Measurements from ENCODE around the gene ATOH7.
"Not testable (repeated sequence)": the region's sequence is repeated elsewhere in the genome, so short reads cannot be mapped to it uniquely, and the experiment has no call there.

ATOH7 gene

GRCh38 chr10:68231817-68232251, at the start of gene ATOH7:
Gene ATOH7, minus strand, starts transcription at chr10:68232113. Its CDS starts 436 bp downstream, at chr10:68231677.
- DNase-seq = no peak

DNA sequence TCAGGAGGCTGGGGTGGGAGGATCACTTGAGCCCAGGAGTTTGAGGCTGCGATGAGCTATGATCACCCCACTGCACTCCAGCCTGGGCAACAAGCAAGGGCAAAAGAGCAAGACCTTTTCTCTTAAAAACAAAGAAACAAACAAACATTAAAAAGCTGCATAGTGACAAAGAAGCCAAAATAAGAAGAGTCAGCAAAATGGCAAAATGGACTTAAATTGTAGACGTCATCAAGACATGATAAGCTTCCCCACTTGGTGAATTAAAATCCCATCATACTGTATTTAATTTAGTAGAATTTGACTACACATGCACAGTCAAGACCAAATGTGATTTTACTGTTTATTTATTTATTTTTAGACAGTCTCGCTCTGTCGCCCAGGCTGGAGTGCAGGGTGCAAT, 48.8 kb upstream of the ATOH7 start:
- no peak for DNase-seq

GRCh38 chr10:68278906-68279753, 47.2 kb upstream of the ATOH7 start:
- not testable (repeated sequence) for DNase-seq

- DNase-seq = not testable (repeated sequence)
Observed at GRCh38 chr10:68277814-68278213, 45.9 kb upstream of the ATOH7 start.

DNA sequence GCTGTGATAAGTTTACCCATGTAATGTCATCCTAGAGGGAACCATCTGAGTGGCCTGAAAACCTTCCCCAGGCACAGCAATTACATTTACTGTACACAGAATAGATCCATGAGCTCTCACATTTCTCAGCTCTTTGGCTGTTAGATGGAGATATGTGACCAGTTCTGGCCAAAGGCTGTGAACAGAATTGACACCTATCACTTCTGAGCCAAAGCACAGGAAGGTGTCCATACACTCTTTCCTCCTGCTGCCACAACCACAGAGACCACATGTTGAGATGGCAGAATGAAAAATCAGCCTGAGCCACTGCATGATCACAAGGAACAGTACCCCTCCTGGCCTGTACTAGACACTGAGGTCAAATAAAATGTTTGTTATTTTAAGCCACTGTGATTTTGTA, 44.3 kb upstream of the ATOH7 start:
- no peak for DNase-seq

DNA sequence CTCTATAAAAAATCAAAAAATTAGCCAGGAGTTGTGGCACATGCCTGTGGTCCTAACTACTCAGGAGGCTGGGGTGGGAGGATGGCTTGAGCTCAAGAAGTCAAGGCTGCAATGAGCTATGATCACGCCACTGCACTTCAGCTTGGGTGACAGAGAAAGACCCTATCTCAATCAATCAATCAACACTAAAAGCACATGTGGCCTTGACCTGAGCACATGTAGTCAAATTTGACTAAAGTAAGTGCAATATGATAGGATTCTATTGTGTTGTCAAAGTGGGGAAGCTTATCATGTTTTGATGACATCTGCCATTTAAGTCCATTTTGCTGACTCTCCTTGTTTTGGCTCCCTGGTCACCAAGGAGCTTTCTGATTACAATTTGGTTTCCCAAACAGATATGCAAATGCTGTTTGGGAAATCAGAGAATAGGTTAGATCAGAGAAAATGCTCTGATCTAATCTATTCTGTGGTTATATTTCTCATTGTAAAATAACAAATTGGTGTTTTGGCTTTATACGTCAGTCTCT, 43.8 kb upstream of the ATOH7 start:
- DNase-seq = no peak

DNA sequence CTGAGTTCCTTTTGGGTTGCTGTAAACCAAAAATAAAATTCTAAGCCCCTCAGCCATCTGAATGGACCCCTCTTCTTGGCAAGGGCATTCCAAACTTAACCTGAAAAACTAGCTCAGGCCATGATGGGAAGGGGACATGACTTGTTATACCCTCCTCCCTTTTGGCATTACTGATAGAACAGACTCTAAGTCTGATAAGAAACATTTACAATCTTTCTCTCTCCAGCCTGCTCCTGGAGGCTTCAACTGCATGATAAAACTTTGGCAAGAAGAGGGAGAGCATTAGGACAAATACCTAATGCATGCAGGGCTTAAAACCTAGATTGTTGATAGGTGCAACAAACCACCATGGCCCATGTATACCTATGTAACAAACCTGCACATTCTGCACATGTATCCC, 40.9 kb upstream of the ATOH7 start:
- DNase-seq = no peak

GRCh38 chr10:68271196-68271882, 39.4 kb upstream of the ATOH7 start:
- no peak for DNase-seq

GRCh38 chr10:68269562-68270290, 37.8 kb upstream of the ATOH7 start:
- no peak for DNase-seq

DNA sequence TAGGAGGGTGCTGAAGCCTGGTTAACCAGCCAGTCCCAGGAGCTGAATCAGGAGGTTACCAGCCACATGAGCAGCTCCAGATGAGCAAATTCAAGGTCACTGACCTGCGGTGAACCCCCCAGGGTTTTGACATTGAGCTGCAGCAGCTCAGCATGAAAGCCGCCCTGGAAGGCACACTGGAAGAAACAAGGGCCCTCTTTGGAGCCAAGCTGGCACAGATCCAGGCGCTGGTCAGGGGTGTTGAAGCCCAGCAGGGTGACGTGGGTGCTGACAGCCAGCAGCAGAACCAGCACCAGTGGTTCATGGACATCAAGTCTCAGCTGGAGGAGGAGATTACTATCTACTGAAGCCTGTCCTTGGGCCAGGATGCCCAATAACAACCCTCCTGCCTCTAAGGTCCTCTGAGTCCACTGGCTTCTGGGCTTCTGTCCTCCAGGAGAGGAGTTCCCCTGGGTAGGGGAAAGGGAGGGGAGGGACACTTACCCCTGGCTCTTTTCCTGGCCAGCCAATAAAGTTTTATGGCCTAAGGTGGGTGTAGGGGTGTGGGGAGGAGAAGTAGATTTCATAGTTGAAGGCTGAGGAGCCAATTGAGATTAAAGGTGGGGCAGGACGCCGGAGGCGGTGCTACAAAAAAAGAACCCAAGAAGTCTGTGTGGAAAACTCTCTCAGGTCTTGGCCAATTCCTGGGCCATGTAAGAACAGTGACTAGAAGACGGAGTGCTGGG, 29.4 kb upstream of the ATOH7 start:
- DNase-seq = no peak

DNA sequence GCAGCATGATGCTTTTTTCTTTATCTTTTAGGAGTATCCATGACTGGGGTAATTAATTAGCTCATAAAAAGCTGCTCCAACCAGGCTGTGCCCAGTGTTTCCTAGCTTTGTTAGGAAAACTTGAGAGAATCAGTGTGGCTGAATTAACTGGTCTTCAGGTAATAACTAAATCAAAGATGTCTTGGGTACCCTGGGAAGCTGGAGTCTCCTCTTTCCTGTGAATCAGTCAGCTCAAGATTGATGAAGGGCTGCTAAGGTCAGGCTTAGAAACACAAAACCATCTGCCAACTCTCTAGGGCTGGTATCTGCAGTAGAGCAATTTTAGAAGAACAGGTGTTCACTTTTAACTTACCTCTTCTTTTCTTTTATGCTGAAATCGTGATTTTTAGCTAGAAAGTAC, 21.4 kb upstream of the ATOH7 start:
- no peak for DNase-seq

DNA sequence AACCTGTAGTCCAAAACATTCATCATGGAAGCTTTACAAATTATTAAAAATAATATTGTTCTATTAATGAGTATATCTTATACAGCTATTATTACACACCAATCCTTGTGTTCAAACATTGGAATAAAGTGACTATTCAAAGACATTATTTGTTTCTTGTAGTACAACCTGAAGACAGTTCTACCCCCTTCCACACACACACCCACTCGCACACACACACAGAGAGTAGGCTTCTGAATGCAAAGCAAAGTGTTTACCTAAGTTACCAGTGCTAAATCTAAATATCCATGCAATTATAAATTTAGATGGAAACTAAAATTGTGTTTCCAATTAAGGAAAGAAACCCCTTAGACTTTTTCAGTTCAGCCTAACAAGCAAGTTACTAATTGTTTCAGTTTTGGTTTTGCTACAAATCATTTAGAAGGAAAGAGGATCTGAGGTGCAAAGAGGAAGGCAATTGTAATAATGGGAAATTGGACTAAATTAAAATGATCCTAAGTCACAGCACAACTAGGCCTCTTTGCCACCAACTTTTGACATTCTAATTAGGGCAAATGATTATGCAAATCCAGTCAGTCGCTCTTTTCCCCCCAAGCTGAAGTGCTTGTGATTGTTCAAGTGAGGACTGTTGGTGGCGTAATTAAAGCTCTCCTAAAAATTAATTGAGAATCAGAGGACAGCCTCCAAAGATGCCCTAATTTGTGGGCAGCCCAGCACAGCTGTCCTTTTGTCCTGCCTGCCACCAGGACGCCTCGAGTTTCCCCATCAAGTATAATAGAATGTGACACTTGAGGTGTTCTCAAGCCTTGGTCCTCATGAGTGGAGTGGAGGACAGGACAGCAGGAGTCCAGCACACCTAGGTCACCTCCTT, 19.9 kb upstream of the ATOH7 start:
- no peak for DNase-seq

GRCh38 chr10:68251151-68251550, 19.2 kb upstream of the ATOH7 start:
- DNase-seq = no peak

DNA sequence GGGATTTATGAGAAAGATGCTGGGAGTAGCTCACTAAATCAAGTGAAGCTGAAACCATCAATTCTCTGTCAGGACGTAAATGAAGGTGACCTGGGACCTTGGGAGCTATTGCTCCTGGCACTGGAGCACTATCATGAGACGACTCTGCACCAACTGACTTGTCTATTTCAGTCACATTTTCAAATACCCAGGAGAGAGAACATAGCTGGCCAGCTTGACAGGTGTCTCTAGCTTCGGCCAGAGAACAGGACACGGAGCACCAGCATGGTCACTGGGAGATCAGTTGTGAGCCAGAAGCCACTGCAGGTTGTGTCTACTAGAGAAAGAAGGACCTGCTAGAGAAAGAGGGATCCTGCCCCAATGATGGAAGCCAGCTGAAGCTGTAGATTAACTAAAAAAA, 17.4 kb upstream of the ATOH7 start:
- no peak for DNase-seq

GRCh38 chr10:68247931-68248330, 16.0 kb upstream of the ATOH7 start:
- DNase-seq = no peak

DNA sequence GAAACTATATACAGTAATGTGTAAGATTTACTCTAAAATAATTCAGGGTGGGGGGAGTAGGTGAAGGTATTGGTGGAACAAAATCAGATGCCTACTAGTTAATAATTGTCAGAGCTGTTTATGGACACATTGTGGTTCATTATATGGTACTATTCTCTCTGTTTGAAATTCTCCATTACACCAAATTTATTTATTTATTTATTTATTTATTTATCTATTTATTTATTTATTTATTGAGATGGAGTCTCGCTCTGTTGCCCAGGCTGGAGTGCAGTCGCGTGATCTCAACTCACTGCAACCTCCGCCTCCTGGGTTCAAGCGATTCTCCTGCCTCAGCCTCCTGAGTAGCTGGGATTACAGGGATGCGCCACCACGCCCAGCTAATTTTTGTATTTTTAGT, 14.5 kb upstream of the ATOH7 start:
- DNase-seq = not testable (repeated sequence)

DNA sequence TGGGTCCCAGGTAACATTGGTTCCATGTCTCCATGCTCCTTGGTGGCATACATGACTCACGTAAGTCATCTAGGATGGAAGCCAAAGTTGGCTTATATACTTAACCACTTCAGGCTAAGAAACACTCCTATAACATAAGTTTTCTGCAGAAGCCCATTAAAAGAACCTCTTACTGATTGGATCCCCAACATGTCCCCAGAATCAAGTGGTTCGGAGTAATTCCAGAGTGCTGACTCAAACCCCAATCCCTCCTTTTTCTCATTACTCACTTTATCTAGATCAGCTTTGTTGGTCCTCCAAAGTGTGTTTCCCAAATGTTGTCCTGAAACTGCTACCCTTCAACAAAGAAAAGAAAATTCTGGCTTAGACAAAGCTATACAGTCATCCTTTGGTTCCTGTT, 10.1 kb upstream of the ATOH7 start:
- DNase-seq = no peak

DNA sequence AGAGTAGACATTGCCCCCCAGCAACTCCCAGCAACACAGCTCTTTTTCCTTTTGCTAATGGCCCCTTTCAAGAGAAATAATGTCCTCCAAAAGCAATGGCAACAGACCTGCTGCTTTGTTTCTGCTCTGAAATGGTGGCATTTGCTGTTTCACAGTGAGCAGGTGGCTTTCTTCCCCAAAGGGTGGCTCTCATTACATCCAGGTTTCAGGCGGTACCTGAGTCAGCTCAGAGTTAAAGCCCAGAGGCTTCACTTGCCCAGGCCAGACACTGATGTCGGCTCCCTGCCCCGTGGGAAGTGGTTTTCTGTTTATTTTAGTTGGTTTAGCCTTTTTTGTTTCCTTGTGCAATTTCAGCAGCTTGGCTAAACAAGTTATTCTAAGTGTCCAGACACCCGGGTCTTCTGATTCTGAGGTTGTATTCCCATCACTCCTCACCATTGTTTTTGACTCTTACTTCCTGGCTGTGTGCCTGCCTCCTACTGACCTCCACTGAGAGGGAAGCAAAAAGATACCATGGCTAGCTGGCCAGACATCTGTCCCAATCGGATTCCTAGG, 7.8 kb upstream of the ATOH7 start:
- DNase-seq = no peak

DNA sequence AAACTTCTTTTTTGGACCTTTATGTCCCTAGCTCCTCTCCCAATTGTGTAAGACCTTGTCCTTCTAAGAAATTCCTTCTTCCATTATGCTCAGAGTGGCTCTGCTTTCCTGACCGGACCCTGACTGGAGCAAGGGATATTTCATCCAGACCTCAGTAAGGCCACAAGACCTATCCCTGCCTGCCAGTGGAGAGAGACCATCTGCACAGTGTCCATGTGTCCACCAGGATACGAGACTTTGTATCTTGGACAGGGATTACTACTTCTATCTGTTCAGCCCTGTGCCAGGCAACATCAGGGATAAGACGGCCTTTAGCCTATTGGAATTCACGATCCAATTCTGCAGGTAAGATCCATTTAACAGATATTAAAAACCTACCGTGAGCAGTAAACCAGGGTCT, 7.2 kb upstream of the ATOH7 start:
- no peak for DNase-seq

DNA sequence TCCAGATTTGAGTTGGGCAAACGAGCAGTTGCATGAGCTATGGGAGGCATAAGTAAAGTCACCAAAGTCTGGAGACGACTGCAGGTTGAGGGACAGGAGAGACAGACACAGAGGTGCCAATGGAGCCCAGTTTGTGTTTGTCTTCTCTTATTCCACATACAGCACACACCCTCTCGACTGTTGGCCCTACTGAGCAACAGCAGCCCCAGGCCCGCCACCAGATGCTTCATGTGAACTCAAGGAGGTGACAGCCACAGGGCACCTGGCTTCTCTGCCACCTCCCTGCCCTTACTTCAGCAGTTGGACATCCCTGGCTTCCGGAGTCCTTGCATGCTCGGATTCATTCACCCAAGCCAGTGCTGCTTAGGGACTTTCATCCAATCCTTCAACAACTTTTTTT, 6.5 kb upstream of the ATOH7 start:
- no peak for DNase-seq

DNA sequence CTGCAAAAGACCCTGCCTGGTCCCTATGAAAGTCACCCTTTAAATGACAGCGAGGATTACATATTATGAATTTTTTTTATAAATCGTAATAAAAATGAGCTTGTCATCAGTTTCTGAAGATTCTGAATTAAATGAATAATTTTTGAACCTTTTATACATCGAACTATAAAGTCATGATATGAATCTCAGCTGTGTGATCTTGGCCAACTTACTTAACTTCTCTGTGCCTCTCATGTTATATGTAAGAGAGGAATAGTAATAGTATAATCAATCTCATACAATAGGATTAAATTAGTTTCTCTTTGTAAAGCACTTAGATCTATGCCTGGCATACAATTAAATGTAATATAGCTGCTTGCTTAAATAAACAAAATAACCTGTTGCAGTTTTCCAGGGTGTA, 5.3 kb upstream of the ATOH7 start:
- no peak for DNase-seq
